GM19043 (cell line): ENCODE data around the gene GLTPD2.

Source experiments
- ATAC-seq: cut with Tn5 transposase; IDR thresholded peaks from one replicate; pipeline ENCODE4 v1.9.1; 2021; ENCODE audit warnings: low read depth; ENCODE audit not compliant: unreplicated experiment

GLTPD2 gene

GRCh38 chr17:4769628-4770027 lies 19.1 kb upstream of the GLTPD2 start:
- no peak for ATAC-seq

DNA sequence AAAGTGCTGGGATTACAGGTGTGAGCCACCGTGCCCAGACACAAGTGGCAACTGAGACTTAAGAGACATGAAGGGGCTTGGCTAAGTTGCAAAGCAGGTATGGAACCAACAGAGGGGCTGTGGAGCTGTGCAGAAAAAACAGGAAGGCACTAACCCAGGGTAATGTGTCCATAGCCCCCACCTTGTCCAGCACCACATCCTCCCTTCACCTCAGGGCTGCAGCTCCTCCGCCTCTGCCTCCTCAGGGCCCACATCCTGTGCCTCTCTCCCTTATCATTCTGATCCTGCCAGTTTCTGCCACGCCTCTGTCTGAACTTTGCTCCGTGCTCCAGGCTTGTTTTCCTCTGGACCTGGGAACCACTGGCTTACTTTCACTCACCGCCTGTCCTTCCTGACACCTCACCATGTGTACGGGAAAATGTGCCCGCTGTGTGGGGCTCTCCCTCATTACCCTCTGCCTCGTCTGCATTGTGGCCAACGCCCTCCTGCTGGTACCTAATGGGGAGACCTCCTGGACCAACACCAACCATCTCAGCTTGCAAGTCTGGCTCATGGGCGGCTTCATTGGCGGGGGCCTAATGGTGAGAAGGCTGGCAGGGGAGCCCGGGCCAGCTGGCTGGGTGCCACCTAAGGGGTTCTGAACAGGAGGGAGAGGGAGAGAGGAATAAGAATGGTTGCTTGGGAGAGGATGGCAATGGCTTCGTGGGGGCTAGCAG lies 17.1 kb upstream of the GLTPD2 start, which contains the start of gene TM4SF5:
Gene TM4SF5 (plus strand): TSS at position 368 of the 716 bp plus-strand sequence. CDS start 37 bp downstream, at position 405.
- no peak for ATAC-seq

DNA sequence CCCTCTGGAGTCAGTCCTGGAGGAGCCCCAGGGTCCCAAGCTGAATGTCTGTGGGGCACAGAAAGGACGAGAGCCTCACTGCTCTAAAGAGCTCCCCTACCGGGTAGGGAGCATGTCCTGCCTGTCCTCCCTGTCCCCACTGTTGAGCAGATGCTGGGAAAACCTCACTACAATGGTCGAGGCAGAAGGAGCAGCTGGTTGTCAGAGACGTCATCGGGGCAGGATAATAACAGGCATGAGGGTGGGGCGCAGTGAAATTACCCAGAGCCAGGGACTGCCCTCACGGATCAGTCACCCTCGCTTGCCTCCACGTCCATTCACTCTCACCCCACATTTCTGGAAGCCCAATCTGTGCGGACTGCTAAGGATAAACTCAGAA lies 16.5 kb upstream of the GLTPD2 start:
- ATAC-seq: no peak

GRCh38 chr17:4777969-4778760 lies 10.6 kb upstream of the GLTPD2 start:
- ATAC-seq: no peak

- ATAC-seq: no peak
These were observed 8.3 kb upstream of the GLTPD2 start for GRCh38 chr17:4780325-4780955.

DNA sequence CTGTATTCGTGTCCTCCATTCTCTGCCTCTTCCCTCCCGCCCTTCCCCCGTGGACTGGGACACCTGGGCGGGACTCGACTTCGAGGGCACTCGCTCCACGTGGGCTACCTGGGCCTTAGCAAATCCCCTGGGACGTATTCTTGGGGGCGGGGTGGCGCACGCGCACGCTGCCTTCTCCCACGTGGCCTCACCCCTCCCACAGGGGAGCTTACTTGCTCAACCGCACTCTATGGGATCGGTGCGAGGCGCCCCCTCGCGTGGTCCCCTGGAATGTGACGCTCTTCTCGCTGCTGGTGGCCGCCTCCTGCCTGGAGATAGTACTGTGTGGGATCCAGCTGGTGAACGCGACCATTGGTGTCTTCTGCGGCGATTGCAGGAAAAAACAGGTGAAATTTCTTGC lies 6.1 kb upstream of the GLTPD2 start:
- ATAC-seq: no peak

DNA sequence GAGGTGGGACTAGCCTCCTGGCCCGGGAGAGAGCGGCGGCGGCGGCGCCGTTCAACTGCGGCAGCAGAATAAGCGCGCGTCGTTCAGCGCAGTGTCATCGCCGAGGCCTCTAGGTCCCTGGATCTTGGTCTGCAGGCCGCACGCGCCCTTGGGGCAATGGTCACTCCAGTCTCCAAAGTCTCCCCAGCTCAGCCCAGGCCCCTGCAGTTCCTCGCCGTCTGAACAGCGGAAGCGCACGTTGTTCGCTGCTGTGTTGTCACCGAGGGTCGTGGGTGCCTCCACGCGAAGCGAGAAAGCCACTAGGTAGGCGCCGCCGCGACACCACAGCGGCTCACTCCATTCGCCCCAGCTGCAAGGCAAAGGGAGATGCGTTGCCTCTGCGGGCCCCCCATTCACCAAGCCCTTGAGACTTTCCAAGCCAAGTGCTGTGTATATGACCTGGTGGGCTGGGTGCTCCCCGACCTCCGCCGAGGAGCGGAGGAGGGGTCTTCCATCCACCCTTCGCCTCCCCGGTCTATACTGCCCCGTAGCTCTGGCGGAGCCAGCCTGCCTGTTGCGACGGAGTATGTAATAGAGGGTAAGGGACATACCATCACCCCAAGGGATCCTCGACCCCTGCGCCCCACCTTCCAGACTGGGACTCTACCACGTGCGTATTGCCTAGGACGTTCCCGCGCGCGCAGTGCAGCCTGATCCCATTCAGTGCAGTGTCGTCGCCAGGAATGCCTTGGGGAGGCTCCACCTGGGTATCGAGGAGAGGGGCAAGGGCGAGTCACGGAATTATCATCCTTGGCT lies 3.3 kb upstream of the GLTPD2 start:
- no peak for ATAC-seq

- no peak for ATAC-seq
These were observed 2.7 kb upstream of the GLTPD2 start, which contains the start of gene VMO1 for GRCh38 chr17:4786106-4786511. VMO1 (minus strand) TSS chr17:4786364; CDS start chr17:4786352, 12 bp downstream.

- ATAC-seq: no peak
These were observed 2.2 kb upstream of the GLTPD2 start for GRCh38 chr17:4786516-4786915.

DNA sequence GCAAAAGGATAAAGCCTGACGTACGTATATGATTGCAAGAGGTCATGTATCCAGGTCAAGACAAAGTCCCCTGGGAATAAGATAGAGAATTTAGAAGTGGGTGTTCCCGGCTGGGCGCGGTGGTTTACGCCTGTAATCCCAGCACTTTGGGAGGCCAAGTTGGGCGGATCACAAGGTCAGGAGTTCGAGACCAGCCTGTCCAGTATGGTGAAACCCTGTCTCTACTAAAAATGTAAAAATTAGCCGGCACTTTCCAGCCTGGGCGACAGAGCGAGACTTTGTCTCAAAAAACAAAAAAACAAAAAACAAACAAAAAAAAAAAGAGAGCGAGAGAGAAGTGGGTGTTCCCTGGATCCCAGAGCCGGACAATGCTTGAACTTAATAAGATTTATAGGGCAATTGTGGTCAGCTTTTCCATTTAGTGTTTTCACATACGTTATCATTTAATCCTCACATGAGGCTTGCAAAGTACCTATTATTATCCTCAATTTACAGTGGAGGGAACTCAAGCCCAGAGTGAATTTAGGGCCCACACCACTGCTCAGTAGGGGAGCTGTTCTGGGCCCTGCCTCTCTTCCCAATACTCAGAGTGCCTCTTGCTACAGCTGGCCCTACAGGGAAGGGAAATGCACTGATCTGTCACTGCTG lies 481 bp upstream of the GLTPD2 start:
- no peak for ATAC-seq

- no peak for ATAC-seq
These were observed 862 bp downstream of the GLTPD2 start for GRCh38 chr17:4789701-4789950.

GRCh38 chr17:4789951-4790704 lies 1.4 kb downstream of the GLTPD2 start:
- ATAC-seq: peak; percentile 85

- no peak for ATAC-seq
These were observed 1.9 kb downstream of the GLTPD2 start for GRCh38 chr17:4790705-4791088.

GRCh38 chr17:4795168-4795567 lies 6.4 kb downstream of the GLTPD2 start:
- ATAC-seq: no peak

GRCh38 chr17:4796552-4796920 lies 7.8 kb downstream of the GLTPD2 start:
- ATAC-seq: no peak

DNA sequence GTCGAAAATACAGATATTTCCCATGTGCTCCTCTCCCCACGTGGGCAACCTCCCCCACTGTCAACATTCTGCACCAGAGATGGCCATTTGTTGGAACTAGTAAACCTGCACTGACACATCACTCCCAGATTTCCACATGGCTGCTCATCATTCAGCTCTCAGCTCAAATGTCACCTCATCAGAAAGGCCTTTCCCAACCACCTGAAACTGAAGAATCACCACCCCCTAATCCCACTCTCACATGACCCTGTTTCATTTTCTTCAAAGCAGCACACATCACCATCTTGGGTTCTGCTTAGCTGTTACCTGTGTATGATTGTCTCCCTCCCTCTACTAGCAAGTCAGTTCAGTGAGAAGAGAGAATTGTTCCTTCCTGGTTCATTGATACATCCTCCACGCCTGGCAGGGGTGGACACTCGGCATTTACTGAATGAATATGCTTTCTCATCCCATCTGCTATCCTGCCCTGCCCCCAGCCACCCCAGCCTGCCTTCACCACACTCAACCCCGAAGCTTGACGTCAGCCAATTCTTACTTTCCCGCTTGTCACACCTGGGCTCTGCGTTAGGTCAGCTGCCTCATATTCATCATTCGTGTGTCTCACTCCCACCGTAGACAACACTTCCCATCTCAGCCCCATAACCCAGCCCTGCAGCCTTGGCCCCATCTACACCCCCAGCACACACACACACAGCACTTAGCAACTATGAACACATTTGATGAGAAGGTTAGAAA lies 11.9 kb downstream of the GLTPD2 start:
- ATAC-seq: no peak

- ATAC-seq: no peak
These were observed 13.5 kb downstream of the GLTPD2 start, which contains the start of gene C17orf114 for GRCh38 chr17:4802228-4802627. C17orf114 (minus strand) TSS chr17:4802328.

GRCh38 chr17:4806456-4806776 lies 17.7 kb downstream of the GLTPD2 start:
- no peak for ATAC-seq
